ENCODE measurements around the gene SURF4. TPM values are rescaled to one million over a fixed set of nuclear protein-coding genes. Genes with fewer than 3 reads are reported as not detected.

SURF4 gene
- total RNA-seq, 1 experiment from 2014 or later: 214 TPM

- H3K9me3 ChIP-seq (ENCODE audit: low read depth, low read length, poor library complexity, severe bottlenecking): no peaks in the 10 kb centered on the region
- intact Hi-C loops (cut with micrococcal nuclease; ENCODE audit: unreplicated experiment): no loop called here
- H3K4me3 ChIP-seq (ENCODE audit: low read depth, low read length, poor library complexity, severe bottlenecking): no peak overlapping the region
- no peaks in the 10 kb centered on the region for H3K36me3 ChIP-seq (ENCODE audit: insufficient read depth, low read length, poor library complexity, severe bottlenecking)
- H3K27me3 ChIP-seq (replicated peaks; ENCODE audit: insufficient read depth, low read depth, low read length, poor library complexity): no peaks in the 10 kb centered on the region
- no peaks in the 10 kb centered on the region for H3K4me1 ChIP-seq (ENCODE audit: insufficient read depth, low read length, poor library complexity, severe bottlenecking)
- CTCF ChIA-PET: interaction anchor here (0.5 to 1.0 kb wide), 2 partner anchors 200 to 201 kb away, joined by 4 to 8 read pairs; no protein-coding TSS in a partner anchor
- DNase-seq (ENCODE audit: low spot score): no peak
- TF ChIP-seq EZH2 (IDR thresholded peaks at IDR 0.05; ENCODE audit: borderline replicate concordance, low read depth, low read length, poor library complexity, severe bottlenecking) (no peak), CTCF (conservative IDR thresholded peaks at IDR 0.05; ENCODE audit: low read depth, low read length) (no peak)
- BruUV-seq (replicated peaks): no TSS peak
- POLR2A ChIA-PET (ENCODE audit: low non-redundant PET): no interaction called here
- H3K27ac ChIP-seq (ENCODE audit: low read depth, low read length, poor library complexity, severe bottlenecking): no peak overlapping the region
Measured at GRCh38 chr9:133386338-133386737, 10.5 kb upstream of the SURF4 start.

GRCh38 chr9:133385452-133385851 is 9.6 kb upstream of the SURF4 start:
- ChIA-PET POLR2A (ENCODE audit: low non-redundant PET) (no interaction called here), CTCF (no interaction called here)
- BruUV-seq (replicated peaks): no TSS peak
- Histone ChIP-seq H3K4me3 (ENCODE audit: low read depth, low read length, poor library complexity, severe bottlenecking) (no peak overlapping the region), H3K36me3 (ENCODE audit: insufficient read depth, low read length, poor library complexity, severe bottlenecking) (no peaks in the 10 kb centered on the region), H3K9me3 (ENCODE audit: low read depth, low read length, poor library complexity, severe bottlenecking) (no peaks in the 10 kb centered on the region), H3K27ac (ENCODE audit: low read depth, low read length, poor library complexity, severe bottlenecking) (no peak overlapping the region), H3K27me3 (replicated peaks; ENCODE audit: insufficient read depth, low read depth, low read length, poor library complexity) (no peaks in the 10 kb centered on the region), H3K4me1 (ENCODE audit: insufficient read depth, low read length, poor library complexity, severe bottlenecking) (no peaks in the 10 kb centered on the region)
- intact Hi-C loops (cut with micrococcal nuclease; ENCODE audit: unreplicated experiment): no loop called here
- no peak for DNase-seq (ENCODE audit: low spot score)
- TF ChIP-seq CTCF (conservative IDR thresholded peaks at IDR 0.05; ENCODE audit: low read depth, low read length): no peak
- TF ChIP-seq EZH2 (IDR thresholded peaks at IDR 0.05; ENCODE audit: borderline replicate concordance, low read depth, low read length, poor library complexity, severe bottlenecking): no peak

GRCh38 chr9:133384736-133385321 is 9.0 kb upstream of the SURF4 start:
- Histone ChIP-seq H3K4me3 (ENCODE audit: low read depth, low read length, poor library complexity, severe bottlenecking) (no peak overlapping the region), H3K36me3 (ENCODE audit: insufficient read depth, low read length, poor library complexity, severe bottlenecking) (no peaks in the 10 kb centered on the region), H3K9me3 (ENCODE audit: low read depth, low read length, poor library complexity, severe bottlenecking) (no peaks in the 10 kb centered on the region), H3K27me3 (replicated peaks; ENCODE audit: insufficient read depth, low read depth, low read length, poor library complexity) (no peaks in the 10 kb centered on the region), H3K27ac (ENCODE audit: low read depth, low read length, poor library complexity, severe bottlenecking) (no peak overlapping the region), H3K4me1 (ENCODE audit: insufficient read depth, low read length, poor library complexity, severe bottlenecking) (no peaks in the 10 kb centered on the region)
- DNase-seq (ENCODE audit: low spot score): no peak
- POLR2A ChIA-PET (ENCODE audit: low non-redundant PET): no interaction called here
- CTCF ChIA-PET: no interaction called here
- no TSS peak for BruUV-seq (replicated peaks)
- no peak for TF ChIP-seq CTCF (conservative IDR thresholded peaks at IDR 0.05; ENCODE audit: low read depth, low read length)
- intact Hi-C loops (cut with micrococcal nuclease; ENCODE audit: unreplicated experiment): no loop called here

Data from A673 (cell line).